H9 (cell line): ENCODE measurements around the gene PALM2AKAP2. TPM values are rescaled to one million over a fixed set of nuclear protein-coding genes. Genes with fewer than 3 reads are reported as not detected.

Source experiments
- DNase-seq: peaks from one replicate; pipeline ENCODE4 v3.0.0-alpha.2; 2017
- H2AFZ ChIP-seq: one replicate; pipeline ENCODE4 v1.6.1; 2013; ENCODE audit warnings: mild to moderate bottlenecking, low read length, control low read depth, moderate library complexity
- H2AK5ac ChIP-seq: 2 replicates; pipeline ENCODE4 v1.6.1; 2013; ENCODE audit warnings: low read length, control low read depth, mixed read lengths; ENCODE audit not compliant: insufficient read length
- H2BK120ac ChIP-seq: one replicate; pipeline ENCODE4 v1.6.1; 2013; ENCODE audit warnings: low read depth, mild to moderate bottlenecking, low read length, control low read depth, inconsistent platforms; ENCODE audit not compliant: poor library complexity, severe bottlenecking
- H2BK12ac ChIP-seq: 2 replicates; pipeline ENCODE4 v1.6.1; 2013; ENCODE audit warnings: low read length, control low read depth, mixed read lengths, low read depth; ENCODE audit not compliant: insufficient read length
- H2BK15ac ChIP-seq: 2 replicates; pipeline ENCODE4 v1.6.1; 2013; ENCODE audit warnings: low read depth, low read length, control low read depth
- H2BK20ac ChIP-seq: one replicate; pipeline ENCODE4 v1.6.1; 2013; ENCODE audit warnings: low read depth, mild to moderate bottlenecking, low read length, control low read depth, inconsistent platforms; ENCODE audit not compliant: poor library complexity, severe bottlenecking
- H2BK5ac ChIP-seq: 2 replicates; pipeline ENCODE4 v1.6.1; 2013; ENCODE audit warnings: low read length, control low read depth, mixed read lengths; ENCODE audit not compliant: insufficient read length
- H3K14ac ChIP-seq: 2 replicates; pipeline ENCODE4 v1.6.1; 2013; ENCODE audit warnings: low read length, control low read depth; ENCODE audit not compliant: insufficient read depth
- H3K18ac ChIP-seq: 2 replicates; pipeline ENCODE4 v1.6.1; 2013; ENCODE audit warnings: low read depth, mild to moderate bottlenecking, mixed read lengths, low read length, control low read depth; ENCODE audit not compliant: insufficient read length
- H3K23ac ChIP-seq: 2 replicates; pipeline ENCODE4 v1.6.1; 2013; ENCODE audit warnings: low read length, control low read depth, mixed read lengths, low read depth; ENCODE audit not compliant: insufficient read length
- H3K23me2 ChIP-seq: 2 replicates; pipeline ENCODE4 v1.6.1; 2013; ENCODE audit warnings: low read depth, mild to moderate bottlenecking, mixed read lengths, low read length, control low read depth; ENCODE audit not compliant: insufficient read length, poor library complexity, severe bottlenecking
- H3K27ac ChIP-seq: 2 replicates; pipeline ENCODE4 v1.5.1; 2013; ENCODE audit warnings: low read length, control low read depth, mixed read lengths, low read depth; ENCODE audit not compliant: insufficient read length
- H3K27me3 ChIP-seq: 2 replicates; pipeline ENCODE4 v1.6.1; 2013; ENCODE audit warnings: low read length, control low read depth, inconsistent platforms; ENCODE audit not compliant: insufficient read depth
- H3K4ac ChIP-seq: 2 replicates; pipeline ENCODE4 v1.6.1; 2013; ENCODE audit warnings: low read depth, mild to moderate bottlenecking, control low read depth, inconsistent platforms, low read length, moderate library complexity
- H3K4me1 ChIP-seq: 2 replicates; pipeline ENCODE4 v1.6.1; 2013; ENCODE audit warnings: low read length, control low read depth, inconsistent platforms; ENCODE audit not compliant: insufficient read depth
- H3K4me2 ChIP-seq: 2 replicates; pipeline ENCODE4 v1.6.1; 2013; ENCODE audit warnings: low read length, control low read depth, mixed read lengths; ENCODE audit not compliant: insufficient read length, insufficient read depth
- H3K56ac ChIP-seq: 2 replicates; pipeline ENCODE4 v1.6.1; 2013; ENCODE audit warnings: low read depth, mild to moderate bottlenecking, mixed read lengths, low read length, control low read depth; ENCODE audit not compliant: insufficient read length
- H3K79me1 ChIP-seq: 2 replicates; pipeline ENCODE4 v1.6.1; 2013; ENCODE audit warnings: low read depth, mild to moderate bottlenecking, moderate library complexity, low read length, control low read depth, inconsistent platforms; ENCODE audit not compliant: insufficient read depth, poor library complexity, severe bottlenecking
- H3K79me2 ChIP-seq: 2 replicates; pipeline ENCODE4 v1.6.1; 2013; ENCODE audit warnings: low read length, control low read depth, inconsistent platforms; ENCODE audit not compliant: insufficient read depth
- H3K9ac ChIP-seq: 2 replicates; pipeline ENCODE4 v1.6.1; 2013; ENCODE audit warnings: low read length, control low read depth, mixed read lengths; ENCODE audit not compliant: insufficient read length; ENCODE audit errors: extremely low read depth
- H3K9me3 ChIP-seq: one replicate; pipeline ENCODE4 v1.6.1; 2013; ENCODE audit warnings: low read depth, low read length, inconsistent platforms; ENCODE audit not compliant: control insufficient read depth
- H3T11ph ChIP-seq: one replicate; pipeline ENCODE4 v1.6.1; 2013; ENCODE audit warnings: mild to moderate bottlenecking, low read length, control low read depth, inconsistent platforms
- H4K20me1 ChIP-seq: one replicate; pipeline ENCODE4 v1.6.1; 2013; ENCODE audit not compliant: control insufficient read depth, insufficient read length, insufficient read depth
- H4K5ac ChIP-seq: 2 replicates; pipeline ENCODE4 v1.6.1; 2013; ENCODE audit warnings: low read depth, mild to moderate bottlenecking, mixed read lengths, low read length, control low read depth; ENCODE audit not compliant: insufficient read length
- H4K8ac ChIP-seq: replicated peaks from 2 replicates; pipeline ENCODE4 v1.6.1; 2013; ENCODE audit warnings: low read length, control low read depth, mixed read lengths, low read depth; ENCODE audit not compliant: insufficient read length
- H4K91ac ChIP-seq: 2 replicates; pipeline ENCODE4 v1.6.1; 2013; ENCODE audit warnings: low read depth, mild to moderate bottlenecking, moderate library complexity, mixed read lengths, low read length, control low read depth; ENCODE audit not compliant: insufficient read length
- H3K27ac Mint-ChIP-seq, 3 experiments: 2 replicates in 2 of 3; 3 replicates in 1 of 3; pipeline ENCODE4 v1.8.0; 2020 to 2021; ENCODE audit warnings: mixed read lengths in 3 of 3, mild to moderate bottlenecking in 1 of 3, moderate library complexity in 1 of 3
- H3K27me3 Mint-ChIP-seq: 2 replicates; pipeline ENCODE4 v1.8.0; 2021; ENCODE audit warnings: low read depth, mild to moderate bottlenecking, moderate library complexity, mixed read lengths
- H3K36me3 Mint-ChIP-seq, 3 experiments: 2 replicates in 2 of 3; 3 replicates in 1 of 3; pipeline ENCODE4 v1.8.0; 2020 to 2021; ENCODE audit warnings: low read depth in 3 of 3, mixed read lengths in 3 of 3; ENCODE audit not compliant: insufficient read depth in 1 of 3
- H3K4me1 Mint-ChIP-seq, 2 experiments: 2 replicates each; pipeline ENCODE4 v1.8.0; 2020; ENCODE audit warnings: mixed read lengths in 2 of 2
- H3K4me3 Mint-ChIP-seq, 2 experiments: 2 replicates in 1 of 2; 3 replicates in 1 of 2; pipeline ENCODE4 v1.8.0; 2020 to 2021; ENCODE audit warnings: mild to moderate bottlenecking in 2 of 2, mixed read lengths in 2 of 2, moderate library complexity in 1 of 2
- H3K9me3 Mint-ChIP-seq, 2 experiments: 2 replicates in 1 of 2; 3 replicates in 1 of 2; pipeline ENCODE4 v1.8.0; 2020; ENCODE audit warnings: mild to moderate bottlenecking in 2 of 2, mixed read lengths in 2 of 2, moderate library complexity in 1 of 2
- CTCF ChIP-seq: fragments of 200-600 bp; sonication (generic); conservative IDR thresholded peaks from 3 replicates; pipeline ENCODE4 v1.8.0; 2021; ENCODE audit warnings: antibody characterized with exemption, mild to moderate bottlenecking
- WGBS: extraction: QIAGEN DNeasy Blood & Tissue Kit; methylation state at CpG from one replicate; pipeline ENCODE4 v1.1.7; 2013; ENCODE audit warnings: missing lambda C conversion rate, low lambda C conversion rate, mixed read lengths; ENCODE audit not compliant: insufficient read length; ENCODE audit errors: extremely low coverage; 5-methylcytosine and 5-hydroxymethylcytosine counted together
- total RNA-seq: library from RNA; stranded (reverse); gene quantifications from 2 replicates; pipeline ENCODE4 v1.2.1, GENCODE V29; 2021

PALM2AKAP2 gene
- total RNA-seq, 1 experiment from 2014 or later: 3.6 TPM

GRCh38 chr9:109797006-109797405, 17.0 kb downstream of the PALM2AKAP2 start:
- Histone ChIP-seq H3K27ac (no peak overlapping the region), H3K18ac (no peak overlapping the region), H3K9ac (no peak overlapping the region), H3K4ac (no peak overlapping the region), H4K5ac (no peak overlapping the region), H4K20me1 (no peaks in the 10 kb centered on the region), H3K79me1 (no peaks in the 10 kb centered on the region), H3K27me3 (no peaks in the 10 kb centered on the region), H3K9me3 (no peaks in the 10 kb centered on the region), H2AFZ (no peak overlapping the region), H3K23ac (no peak overlapping the region), H3K4me1 (no peaks in the 10 kb centered on the region), H2BK5ac (no peak overlapping the region), H3K14ac (no peak overlapping the region), H4K91ac (no peak overlapping the region), H3T11ph (no peak overlapping the region), H3K79me2 (no peaks in the 10 kb centered on the region), H2BK120ac (no peak overlapping the region), H2AK5ac (no peak overlapping the region), H3K4me2 (no peak overlapping the region), H2BK12ac (no peak overlapping the region), H4K8ac (no peak overlapping the region), H3K56ac (no peak overlapping the region), H3K23me2 (no peaks in the 10 kb centered on the region), H2BK15ac (no peak overlapping the region), H2BK20ac (no peak overlapping the region)
- H3K4me3 Mint-ChIP-seq: no peak overlapping the region
- WGBS: no CpG with 5 or more reads among the region's 3 CpGs
- H3K36me3 Mint-ChIP-seq: no peaks in the 10 kb centered on the region
- H3K27ac Mint-ChIP-seq: no peak overlapping the region
- no peaks in the 10 kb centered on the region for H3K4me1 Mint-ChIP-seq
- no peak for TF ChIP-seq CTCF
- DNase-seq: no peak
- H3K9me3 Mint-ChIP-seq: no peaks in the 10 kb centered on the region
- H3K27me3 Mint-ChIP-seq: peaks cover 4% of the 10 kb centered on the region
